ENCODE measurements around the gene CFL2.
"Not testable (repeated sequence)": the region's sequence is repeated elsewhere in the genome, so short reads cannot be mapped to it uniquely, and the experiment has no call there.

DNA sequence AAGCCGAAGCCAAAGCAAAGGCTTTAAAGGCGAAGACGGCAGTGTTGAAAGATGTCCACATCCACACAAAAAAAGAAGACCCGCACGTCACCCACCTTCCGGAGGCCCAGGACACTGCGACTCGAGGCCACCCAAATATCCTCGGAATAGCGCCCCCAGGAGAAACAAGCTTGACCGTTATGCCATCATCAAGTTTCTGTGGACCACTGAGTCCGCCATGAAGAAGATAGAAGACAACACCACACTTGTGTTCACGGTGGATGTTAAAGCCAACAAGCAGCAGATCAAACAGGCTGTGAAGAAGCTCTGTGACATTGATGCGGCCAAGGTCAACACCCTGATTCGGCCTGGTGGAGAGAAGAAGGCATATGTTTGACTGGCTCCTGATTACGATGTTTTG, 20.2 kb downstream of the CFL2 start:
- not testable (repeated sequence) for TF ChIP-seq CTCF (IDR thresholded peaks at IDR 0.05); POLR2A (IDR thresholded peaks at IDR 0.05); EP300 (IDR thresholded peaks at IDR 0.05; ENCODE audit: low read depth)
